CD4-positive, alpha-beta T cell treated with Interleukin-15 for 1 hour (primary cell): ENCODE data around the gene SLC13A5.
"Not testable (repeated sequence)": the region's sequence is repeated elsewhere in the genome, so short reads cannot be mapped to it uniquely, and the experiment has no call there.

Experiments
- DNase-seq: peaks from one replicate; pipeline ENCODE4 v3.0.0-alpha.2; 2020

The SLC13A5 gene

DNA sequence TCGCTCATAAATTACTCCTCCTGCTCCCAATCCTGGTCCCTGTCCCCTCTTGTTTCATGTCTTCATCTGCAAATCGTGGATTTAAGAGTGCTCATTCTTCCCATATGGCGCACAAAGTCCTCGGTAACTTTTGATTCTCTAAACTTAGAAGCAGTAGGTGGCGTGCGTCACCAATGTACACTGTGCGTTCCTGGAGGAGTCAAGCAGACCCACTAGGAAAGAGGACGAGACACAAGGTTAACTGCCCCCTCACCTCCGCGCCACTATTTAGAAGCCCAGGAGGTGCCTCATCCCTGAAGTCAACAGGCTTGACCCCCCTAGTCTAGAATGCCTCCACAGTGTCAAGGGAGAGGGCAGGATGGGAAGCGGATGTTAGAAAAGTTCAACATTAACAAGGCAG, 2.9 kb downstream of the SLC13A5 start:
- DNase-seq, result no peak

DNA sequence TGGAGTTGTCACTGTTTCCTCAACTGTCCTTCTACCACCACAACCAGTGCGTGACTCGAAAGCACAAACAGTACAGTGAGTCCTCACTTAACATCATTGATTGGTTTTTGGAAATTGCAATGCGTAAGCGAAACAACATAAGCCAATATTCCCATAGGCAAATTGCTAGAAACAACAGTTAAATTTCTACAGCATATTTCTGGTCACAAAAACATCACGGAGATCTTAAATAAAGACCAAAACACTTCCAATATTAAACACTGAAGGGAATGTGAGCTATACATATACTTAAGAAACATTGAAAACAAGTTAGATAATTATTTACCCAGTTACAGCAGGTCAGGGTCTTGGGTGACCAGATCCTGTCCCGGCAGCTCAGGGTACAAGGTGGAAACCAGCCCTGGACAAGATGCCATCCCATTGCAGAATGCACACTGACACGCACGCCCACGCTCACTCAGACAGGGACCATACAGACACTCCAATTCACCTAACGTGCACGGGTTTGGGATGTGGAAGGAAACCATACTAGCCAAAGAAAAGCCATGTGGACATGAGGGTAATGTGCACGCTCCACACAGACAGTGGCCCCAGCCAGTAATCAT, 4.7 kb downstream of the SLC13A5 start:
- DNase-seq, result no peak

DNA sequence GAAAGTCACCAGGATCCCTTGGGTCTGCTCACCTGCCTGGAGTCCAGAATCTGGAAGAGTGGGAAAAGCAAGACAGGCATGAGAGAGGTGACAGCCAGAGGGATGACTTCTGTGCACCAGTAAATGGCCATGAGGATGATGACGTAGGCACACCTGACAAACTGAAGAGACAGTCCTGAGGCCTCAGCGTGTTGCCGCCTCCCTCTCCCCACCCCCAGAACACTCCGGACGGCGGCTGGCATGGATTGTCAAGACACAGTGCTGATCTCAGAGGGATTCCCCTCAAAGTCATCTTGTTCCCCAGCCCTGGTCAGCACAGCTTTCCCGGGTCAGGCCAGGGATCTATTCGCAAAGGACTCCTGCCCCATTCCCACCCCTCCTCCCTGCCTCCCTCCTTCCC, 6.2 kb downstream of the SLC13A5 start:
- DNase-seq, result no peak

DNA sequence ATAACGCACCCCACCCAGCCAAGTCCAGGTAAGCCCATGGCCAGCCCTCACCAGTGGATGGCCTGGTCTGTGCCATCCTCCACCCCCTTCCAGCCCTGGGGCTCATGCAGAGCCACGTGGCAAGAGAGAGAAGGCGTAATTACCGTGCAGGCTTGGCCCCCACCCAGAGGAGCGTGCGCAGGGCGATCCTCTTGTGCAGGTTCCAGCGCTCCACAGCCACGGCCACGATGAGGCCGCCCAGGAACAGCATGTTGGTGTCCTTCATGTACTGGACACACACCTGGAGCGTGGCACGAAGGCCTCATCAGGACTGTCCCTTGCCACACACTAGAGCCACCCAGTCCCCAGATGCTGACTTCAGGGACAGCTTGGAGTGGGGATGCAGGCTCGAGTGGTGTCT, 6.7 kb downstream of the SLC13A5 start:
- DNase-seq, result no peak

DNA sequence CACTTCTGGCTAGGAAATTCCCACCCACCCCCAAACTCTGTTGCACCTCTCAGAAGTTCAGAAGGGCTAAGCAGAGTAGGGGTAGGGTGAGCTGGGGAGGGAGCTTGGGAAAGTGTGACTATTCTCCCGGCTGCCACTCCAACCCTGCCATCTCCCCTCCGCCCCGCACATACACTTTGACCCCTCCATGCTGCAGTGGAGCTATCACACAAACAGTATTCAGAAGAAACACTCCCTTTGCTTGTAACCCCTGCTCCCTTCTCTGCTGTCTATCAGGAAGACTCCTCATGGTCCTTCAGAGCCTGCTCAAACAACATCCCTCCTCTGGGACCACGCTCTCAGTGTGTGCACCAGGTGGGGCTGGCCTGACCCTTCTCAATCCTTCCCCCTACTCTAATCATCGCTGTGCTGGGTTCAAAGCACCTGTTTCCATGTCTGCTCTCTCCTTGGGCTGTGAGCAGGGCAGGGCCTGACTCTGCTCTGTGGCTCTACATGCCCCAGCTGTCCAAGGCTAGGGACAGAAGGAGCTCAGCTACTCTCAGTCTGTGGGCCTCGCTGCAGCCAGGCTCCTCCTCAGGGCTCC, 8.6 kb downstream of the SLC13A5 start:
- DNase-seq, result no peak

DNA sequence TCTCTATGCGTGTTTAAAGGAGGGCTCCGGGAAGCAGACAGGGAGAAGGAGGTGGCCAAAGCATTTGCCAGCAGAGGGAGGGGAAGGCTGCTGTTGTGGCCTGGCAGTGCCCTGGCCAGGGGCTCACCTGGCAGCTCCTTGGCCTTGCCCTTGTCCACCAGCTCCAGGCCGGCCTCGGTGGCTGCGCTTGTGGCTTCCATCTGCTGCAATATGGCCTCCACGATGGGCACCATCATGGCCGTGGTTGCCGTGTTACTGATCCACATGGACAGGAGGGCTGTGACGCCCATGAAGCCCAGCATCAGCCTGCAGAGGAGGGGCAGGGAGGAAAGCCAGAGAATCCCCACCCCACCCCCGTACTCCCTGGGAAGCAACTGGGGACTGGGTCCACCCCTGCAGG, 9.4 kb downstream of the SLC13A5 start:
- no peak for DNase-seq

DNA sequence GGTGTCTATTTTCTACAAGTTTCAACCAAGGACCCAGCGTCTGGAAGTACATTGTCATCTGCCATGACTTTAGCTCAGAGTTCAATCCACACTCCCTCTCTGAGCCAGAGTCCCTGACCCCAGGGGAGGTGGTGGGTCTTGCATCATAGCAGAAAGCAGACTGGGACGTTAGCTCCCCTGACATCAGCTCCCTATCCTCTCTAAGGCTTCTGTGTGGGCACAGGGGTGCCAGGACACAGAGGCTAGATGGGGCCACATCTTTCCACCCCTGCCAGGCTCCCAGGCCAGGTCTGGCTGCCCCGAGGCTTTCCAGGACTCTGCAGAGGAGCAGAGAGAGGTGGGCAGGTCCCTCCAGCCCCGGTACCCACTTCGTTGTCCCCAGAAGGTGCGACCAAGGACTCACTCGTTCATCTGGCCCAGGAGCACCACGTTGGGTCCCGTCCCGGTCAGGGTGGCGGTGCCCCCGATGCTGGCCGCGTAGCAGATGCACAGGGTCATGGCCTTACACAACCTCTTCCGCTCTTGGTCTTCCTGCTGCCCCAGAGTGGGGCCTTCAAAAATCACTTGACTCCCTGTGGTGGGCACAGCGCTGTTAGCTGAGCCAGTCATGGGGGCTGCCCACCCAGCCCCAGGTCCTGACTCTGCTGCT, 10.5 kb downstream of the SLC13A5 start:
- DNase-seq, result no peak

DNA sequence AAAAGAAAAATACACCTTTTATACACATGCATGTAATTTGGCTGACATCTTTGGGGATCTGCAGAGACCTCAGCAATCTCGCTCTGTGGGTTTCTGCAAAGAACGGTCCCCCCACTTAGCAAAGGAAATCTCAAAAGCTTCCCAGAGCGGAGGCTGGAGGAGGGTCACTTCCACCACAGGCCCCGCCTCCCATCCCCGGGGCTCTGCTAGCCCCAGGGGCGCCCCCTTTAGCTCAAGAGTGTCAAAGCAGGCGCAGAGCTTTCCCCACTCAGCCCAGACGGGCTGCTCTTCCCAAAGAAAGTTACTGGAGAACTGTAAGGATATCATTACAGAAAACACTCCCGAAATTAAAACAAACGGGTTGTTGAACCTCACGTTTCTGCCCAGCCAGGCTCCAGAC, 11.4 kb downstream of the SLC13A5 start:
- no peak for DNase-seq

DNA sequence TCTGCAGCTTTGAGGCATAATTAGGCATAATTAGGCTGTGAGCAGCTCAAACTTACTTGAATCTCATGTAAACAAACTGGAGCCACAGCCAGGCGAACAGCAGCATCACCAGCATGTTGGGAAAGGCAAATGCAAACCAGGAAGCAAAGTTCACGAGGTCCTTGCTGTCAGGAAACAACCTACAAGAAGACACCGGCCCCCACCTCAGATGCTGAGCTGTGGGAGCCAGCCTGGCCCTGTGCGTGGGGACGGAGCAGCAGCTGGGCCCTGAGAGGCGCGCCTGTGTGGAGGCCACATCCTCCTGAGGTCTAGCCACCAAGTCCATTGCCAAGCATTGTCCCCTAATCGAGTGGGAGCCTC, 12.2 kb downstream of the SLC13A5 start:
- DNase-seq, result no peak

DNA sequence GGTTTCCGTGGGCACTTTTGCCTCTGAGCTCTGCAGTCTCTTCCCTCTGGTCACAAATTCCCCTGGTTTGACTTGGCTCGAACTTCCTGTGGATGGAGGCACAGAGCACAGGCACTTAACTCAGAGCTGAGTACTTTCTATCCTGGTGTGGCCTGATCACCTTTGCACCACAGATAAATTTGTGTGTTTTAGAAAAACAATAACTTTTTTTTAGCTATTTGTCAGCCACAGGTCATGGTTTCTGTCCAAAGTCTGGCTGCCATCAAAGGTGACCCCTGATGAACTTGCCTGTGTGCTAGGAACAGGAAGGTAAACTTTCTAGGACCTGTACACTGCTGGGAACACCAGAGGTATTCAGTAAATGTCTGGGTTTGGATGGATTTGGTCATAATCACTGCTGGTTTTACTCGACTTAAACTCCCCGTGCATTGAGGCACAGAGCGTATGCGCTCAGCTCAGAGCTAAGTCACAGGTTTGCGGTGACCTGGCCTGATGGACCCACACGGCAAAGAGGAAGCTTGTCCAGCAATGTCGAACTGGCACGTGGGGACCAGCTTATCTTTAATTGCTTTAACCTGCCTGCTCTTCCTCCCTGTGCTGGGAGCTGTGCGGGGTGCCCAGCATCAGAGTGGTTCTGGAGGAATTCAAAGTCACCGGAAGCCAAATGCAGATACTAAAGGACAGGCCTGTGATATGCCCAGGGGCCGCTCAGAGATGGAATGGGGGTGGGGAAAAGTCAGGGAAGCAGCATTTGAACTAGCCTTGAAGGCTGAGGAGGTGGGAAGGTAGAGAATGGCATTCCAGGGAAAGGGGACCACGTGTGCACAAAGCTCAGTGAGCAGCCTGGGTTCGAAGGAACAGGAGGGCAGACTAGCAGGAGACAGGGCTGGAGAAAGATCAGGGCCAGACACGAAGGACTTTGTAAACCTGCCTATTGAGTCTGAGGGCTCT, 12.9 kb downstream of the SLC13A5 start:
- no peak for DNase-seq

DNA sequence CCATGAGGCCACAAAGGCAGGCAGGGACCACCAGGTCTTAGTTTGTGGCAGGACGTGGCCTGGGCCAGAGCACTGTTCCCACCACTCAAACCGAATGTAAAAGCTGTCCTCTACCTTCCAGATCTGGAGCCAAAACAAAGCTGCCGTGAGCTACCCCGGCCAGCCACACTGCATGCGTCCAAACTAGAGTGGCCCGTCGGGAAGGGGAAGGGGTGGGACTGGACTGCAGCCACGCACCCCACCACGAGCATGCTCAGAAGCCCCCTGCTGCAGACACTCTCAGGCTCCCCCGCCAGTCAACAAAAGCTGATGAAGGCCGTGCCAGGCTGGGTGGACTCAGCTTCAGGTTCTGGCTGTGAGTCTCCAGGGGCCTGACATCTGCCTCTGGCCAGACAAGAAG, 15.2 kb downstream of the SLC13A5 start:
- DNase-seq, result no peak

DNA sequence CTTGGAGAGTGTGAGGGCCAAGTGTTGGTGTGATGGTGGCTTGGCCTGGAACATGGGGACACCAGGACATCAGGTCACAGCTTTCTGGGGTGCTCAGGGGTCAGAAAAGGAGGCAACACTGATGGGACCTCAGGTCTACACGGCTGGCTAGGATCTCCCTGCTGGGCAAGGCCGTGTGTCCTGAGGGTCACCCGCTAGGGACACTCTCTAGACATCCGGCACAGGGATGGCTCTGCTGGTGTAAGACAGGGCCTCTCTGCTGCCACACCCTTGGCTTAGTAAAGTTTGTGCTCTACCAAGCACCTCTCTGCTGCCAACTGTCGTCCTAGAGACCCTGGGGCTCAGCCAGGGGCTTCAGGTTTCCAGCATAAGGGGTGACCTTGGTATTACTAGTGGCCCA, 16.3 kb downstream of the SLC13A5 start:
- no peak for DNase-seq

DNA sequence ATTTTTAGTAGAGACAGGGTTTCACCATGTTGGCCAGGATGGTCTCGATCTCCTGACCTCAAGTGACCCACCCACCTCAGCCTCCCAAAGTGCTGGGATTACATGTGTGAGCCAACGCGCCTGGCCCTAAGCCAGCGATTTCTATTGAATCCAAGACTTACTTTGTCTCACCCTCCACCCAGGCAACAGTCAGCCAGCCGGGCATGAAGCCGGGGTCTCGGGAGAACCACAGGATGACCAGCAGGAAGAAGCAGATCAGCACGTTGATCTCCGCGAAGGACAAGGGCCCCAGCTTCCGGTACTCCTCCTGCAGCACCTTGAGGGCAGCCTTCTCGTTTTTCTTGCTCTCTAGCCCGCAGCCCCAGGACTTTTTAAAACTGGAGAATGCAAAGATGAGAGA, 17.6 kb downstream of the SLC13A5 start:
- no peak for DNase-seq

DNA sequence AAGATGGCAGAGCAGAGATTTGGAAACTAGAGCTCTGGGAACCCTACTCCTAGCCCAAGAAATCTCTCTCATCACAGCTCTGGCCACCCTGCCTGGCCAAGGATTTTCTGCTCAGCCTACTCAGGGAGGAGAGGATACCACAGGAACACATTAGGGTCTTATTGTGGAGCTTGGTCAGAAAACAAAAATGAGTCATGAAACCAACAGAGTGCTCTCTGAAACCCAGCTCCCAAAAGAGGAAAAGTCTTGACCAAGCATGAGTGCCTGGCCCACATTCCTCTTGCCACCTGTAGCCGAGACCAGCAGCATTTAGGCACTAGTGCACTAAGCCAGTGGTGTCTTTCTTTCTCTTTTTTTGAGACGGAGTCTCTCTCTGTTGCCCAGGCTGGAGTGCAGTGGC, 18.1 kb downstream of the SLC13A5 start:
- no peak for DNase-seq

DNA sequence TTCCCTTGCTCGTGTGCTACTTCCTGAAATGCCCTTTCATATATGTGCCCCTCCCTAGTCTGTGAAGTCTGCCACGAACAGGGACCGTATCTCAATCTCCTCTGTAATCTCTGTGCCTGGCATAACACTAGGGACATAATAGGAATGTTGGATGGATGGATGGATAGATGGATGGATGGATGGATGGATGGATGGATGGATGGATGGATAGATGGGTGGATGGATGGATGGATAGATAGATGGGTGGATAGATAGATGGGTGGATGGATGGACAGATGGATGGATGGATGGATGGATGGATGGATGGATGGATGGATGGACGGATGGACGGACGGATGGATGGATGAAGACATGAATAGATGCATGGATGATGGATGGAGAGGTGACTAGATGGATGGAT, 21.2 kb downstream of the SLC13A5 start:
- DNase-seq, result not testable (repeated sequence)

DNA sequence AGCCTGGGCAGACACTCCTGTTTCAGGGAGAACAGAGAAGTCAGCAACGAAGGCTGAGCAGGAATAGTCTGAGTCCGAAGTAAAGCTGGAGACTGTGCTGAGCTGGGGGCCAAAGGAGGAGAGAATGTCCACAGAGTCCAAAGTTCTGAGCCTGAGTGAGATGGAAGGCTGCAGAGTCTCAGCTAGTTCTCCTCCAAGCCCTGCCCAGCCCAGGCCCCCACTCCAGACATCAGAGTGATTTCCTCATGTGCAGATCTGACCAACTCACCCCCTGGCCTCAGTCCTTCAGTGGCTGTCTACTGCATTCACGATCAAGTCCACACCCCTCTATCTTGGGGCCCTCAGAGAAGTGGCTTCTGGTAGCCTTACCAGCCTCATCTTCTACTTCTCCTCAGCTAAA, 21.6 kb downstream of the SLC13A5 start:
- DNase-seq, result no peak

DNA sequence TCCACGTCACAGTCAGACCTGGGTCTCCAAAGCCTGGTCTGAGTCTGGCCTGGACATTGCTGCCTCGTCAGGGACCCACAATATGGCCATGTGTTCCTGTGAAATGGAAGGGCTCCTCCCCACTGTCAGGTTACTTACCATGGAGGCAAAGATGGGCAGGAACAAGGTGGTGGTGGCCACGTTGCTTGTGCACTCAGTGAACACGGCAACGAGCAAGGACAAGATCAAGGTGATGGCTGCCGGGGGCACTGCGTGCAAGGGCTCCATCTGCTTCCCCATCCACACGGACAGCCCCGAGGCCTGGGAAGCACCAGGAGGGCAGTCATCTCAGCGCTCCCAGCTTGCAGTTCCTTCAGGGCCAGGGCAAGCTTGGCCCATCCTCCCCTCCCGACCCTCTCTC, 22.5 kb downstream of the SLC13A5 start:
- no peak for DNase-seq

DNA sequence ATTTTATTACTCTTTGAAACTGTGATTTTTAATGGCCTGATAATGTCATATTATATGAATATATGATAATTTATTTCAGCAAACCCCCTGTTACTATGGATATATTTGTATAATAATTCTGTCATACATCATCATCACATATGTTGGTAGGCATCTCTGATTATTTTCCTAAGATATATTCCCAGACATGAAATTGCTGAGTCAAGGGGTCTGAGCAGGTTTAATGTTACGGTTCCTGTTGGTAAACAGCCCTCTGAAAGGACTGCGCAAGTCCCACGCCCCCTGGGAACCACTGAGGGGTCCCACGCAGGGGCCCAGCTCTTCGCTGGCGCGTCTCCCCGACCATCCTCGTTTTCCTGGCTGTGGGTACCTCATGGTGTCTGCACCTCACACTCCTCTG, 24.2 kb downstream of the SLC13A5 start:
- DNase-seq, result no peak

DNA sequence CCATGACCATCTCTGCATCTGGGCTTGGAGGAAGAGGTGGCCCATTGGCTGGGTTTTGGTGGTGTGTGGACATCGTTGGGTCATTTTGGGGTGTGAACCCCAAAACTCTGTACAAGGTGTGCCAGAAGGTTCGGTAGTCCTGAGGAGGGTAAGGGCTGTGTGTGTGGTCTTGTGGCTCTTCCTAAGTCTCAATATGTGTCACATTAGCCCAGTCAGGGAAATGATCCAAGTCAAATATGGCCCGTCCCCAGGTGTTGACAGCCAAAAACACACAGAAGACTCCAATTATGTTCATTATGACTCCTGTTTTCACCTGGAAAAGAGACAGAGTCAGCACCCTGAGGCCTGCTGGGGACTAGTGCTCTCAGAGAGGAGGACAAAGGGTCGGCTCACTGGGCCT, 27.1 kb downstream of the SLC13A5 start:
- no peak for DNase-seq

DNA sequence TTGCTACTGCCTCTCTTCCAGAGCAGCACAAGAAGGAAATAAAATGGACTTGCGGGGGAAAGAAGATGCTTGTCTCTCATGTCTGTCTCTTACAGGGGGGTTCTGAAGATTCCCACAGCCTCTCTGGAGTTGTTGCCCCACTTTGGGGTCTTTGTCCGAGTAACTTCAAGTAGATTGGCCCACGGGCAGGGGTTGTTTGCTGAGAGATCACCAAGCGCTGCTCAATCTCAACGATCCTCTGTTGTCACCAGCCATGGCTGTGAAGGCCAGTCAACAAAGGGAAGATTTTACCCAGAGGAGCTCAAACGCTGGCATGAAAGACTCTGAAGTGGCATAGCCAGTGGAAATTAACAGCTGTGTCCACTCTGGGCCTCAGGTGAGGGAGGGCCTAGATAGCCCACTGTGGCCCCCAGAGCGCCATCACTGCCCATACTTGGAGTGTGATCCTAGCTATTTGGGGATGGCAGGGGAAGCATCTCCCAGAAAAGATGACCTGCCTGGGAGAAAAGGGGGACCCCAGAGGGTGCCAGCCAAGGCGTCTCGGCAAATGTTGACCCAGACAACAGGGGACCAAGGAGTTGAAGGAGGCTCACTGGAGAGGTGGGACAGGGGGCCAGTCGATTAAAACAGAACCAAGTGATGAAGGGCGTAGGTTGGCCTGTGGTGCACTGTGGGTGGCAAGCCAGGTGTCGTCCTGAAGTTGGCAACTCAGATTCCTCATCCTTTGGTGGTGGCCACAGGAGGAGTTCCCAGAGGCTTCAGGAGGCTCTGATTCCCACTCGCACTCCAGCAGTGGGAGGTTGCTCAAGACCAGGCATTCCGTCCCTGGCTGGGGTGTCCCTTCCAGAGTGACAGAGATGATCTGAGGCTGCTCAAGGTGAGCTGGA, 28.0 kb downstream of the SLC13A5 start:
- DNase-seq, result no peak

DNA sequence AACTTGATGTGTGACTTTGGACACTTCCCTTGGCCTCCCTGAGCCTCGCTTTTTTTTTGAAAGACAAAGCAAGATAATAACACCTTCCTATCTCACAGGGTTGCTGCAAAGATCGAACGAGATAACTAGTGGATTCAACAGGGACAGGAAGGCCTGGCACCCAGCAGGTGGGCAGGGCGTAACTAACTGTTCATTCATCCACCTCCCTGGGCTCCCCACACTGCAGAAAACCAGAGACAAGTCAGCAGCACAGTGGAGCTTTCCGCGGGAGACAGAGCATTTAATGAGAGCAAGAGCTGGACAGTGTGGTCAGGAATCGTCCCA, 28.7 kb downstream of the SLC13A5 start:
- DNase-seq, result no peak

DNA sequence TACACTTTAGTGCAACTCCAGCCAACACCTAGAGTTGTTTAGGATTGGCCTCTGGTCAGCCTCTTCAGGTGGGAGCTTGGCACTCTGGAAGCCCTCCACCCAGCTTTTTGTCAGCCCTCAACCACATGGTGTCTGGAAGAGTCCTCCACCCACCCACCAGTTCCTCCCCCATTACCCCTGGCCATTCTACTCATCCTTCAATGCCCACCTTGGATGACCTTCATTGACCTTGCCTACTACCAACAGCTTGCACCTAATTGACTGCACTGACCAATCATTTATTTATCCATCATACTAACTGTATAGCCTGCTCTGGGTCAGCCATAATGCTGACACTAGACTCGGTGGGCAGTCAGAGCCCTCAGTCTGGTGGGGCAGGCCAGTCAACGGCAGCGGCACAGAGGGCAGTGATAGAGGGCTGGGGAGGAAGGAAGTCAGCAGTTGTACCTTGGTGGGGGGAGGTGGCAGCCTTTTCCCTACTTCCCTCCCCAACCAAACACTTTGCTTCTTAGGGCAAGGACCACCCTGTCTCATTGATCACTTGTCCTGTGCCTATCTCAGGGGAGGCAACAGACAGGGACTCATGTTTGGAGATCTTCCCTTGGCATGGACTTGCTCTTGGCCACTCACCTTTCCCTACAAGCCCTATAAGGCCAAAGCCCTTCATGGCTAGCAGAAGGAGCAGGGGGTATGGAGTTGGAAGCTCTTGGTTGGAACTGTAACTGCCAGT, 29.3 kb downstream of the SLC13A5 start:
- DNase-seq, result no peak
